Stimulated activated CD8-positive, alpha-beta memory T cell treated with anti-CD3 and anti-CD28 coated beads, Interleukin-4, amount 100 ng/mL, for 24 hours (primary cell): ENCODE results near the gene SLC17A9.

Source experiments
- DNase-seq: peaks from one replicate; pipeline ENCODE4 v3.0.0-alpha.2; 2020; ENCODE audit warnings: low read depth

SLC17A9 gene

GRCh38 chr20:63017826-63018411, 65.4 kb downstream of the SLC17A9 start:
- no peak for DNase-seq
